ENCODE data around the gene GTPBP3.

The GTPBP3 gene

DNA sequence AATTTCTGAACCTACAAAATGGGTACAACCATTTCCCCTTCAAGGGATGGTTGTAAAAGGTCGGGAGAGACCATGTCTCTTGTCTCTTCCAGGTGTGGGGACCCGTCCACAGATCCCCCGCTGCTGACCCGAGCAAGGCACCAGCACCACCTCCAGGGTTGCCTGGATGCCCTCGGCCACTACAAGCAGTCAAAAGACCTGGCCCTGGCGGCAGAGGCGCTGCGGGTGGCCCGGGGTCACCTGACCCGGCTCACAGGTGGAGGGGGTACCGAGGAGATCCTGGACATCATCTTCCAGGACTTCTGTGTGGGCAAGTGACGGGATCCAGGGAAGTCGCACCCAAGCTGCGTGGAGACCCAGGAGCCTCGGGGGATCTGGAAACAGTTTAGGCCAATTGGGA, 4.0 kb downstream of the GTPBP3 start:
- Histone ChIP-seq H3K4me3 (ENCODE audit: low read depth in 1 of 2, low read length in 2 of 2) (no peak overlapping the region), H3K27ac (ENCODE audit: low read depth, low read length) (no peak overlapping the region), H3K36me3 (ENCODE audit: insufficient read depth, low read length) (no peaks in the 10 kb centered on the region), H3K9ac (ENCODE audit: low read length) (no peak overlapping the region), H3K4me1 (ENCODE audit: insufficient read depth, low read length) (peaks cover 8% of the 10 kb centered on the region), H3K27me3 (ENCODE audit: control insufficient read depth in 1 of 2, insufficient read depth in 2 of 2, low read length in 2 of 2) (no peaks in the 10 kb centered on the region), H3K9me3 (ENCODE audit: low read length) (no peaks in the 10 kb centered on the region)

DNA sequence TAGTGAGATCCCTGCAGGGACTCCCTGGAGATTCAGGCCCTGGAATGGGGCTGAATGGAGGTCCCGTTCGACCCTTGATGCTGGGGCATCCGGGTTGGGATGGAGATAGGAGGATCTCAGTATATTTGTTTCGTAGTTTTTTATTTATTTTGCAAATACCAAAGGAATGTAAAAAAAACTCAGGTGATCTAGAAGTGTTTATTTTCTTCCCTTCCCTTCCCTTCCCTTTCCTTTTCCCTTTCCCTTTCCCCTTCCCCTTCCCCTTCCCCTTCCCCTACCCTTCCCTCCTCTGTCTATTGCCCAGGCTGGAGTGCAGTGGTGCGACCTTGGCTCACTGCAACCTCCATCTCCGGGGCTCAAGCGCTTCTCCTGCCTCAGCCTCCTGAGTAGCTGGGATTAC, 4.5 kb downstream of the GTPBP3 start:
- no peaks in the 10 kb centered on the region for H3K36me3 ChIP-seq (ENCODE audit: insufficient read depth, low read length)
- H3K27me3 ChIP-seq (ENCODE audit: control insufficient read depth in 1 of 2, insufficient read depth in 2 of 2, low read length in 2 of 2): no peaks in the 10 kb centered on the region
- H3K9me3 ChIP-seq (ENCODE audit: low read length): no peaks in the 10 kb centered on the region
- no peak overlapping the region for H3K27ac ChIP-seq (ENCODE audit: low read depth, low read length)
- H3K9ac ChIP-seq (ENCODE audit: low read length): no peak overlapping the region
- H3K4me3 ChIP-seq (ENCODE audit: low read depth in 1 of 2, low read length in 2 of 2): no peak overlapping the region
- H3K4me1 ChIP-seq (ENCODE audit: insufficient read depth, low read length): peaks cover 8% of the 10 kb centered on the region

DNA sequence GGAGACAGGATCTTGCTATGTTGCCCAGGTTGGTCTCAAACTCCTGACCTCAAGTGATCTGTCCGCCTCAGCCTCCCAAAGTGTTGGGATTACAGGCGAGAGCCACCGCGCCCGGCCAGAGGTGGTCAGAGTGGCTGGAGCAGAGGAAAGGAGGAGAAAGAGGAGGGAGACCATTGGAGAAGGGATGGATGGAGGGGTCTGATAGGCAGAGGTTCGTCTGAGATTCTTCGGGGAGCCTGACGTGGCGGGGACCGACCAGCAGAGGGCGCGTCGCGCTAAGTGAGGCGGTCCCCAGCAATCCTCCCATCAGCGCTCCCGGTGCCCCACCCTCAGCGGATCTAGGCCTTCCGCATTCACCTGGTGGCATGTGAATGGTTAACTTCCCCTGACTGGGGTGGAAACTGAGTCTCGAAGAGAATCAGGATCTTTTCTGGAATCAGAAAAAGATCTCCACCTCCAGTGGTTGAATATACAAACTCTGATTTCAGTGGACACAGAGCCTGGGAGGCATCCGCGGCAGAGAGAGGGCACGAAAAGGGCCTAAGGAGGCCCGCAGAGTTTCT, 8.8 kb downstream of the GTPBP3 start:
- Histone ChIP-seq H3K27ac (ENCODE audit: low read depth, low read length) (no peak overlapping the region), H3K4me3 (ENCODE audit: low read depth in 1 of 2, low read length in 2 of 2) (no peak overlapping the region), H3K36me3 (ENCODE audit: insufficient read depth, low read length) (no peaks in the 10 kb centered on the region), H3K27me3 (ENCODE audit: control insufficient read depth in 1 of 2, insufficient read depth in 2 of 2, low read length in 2 of 2) (peaks cover 5 to 10% of the 10 kb centered on the region in 2 donors), H3K9me3 (ENCODE audit: low read length) (no peaks in the 10 kb centered on the region), H3K9ac (ENCODE audit: low read length) (no peak overlapping the region), H3K4me1 (ENCODE audit: insufficient read depth, low read length) (no peaks in the 10 kb centered on the region)

DNA sequence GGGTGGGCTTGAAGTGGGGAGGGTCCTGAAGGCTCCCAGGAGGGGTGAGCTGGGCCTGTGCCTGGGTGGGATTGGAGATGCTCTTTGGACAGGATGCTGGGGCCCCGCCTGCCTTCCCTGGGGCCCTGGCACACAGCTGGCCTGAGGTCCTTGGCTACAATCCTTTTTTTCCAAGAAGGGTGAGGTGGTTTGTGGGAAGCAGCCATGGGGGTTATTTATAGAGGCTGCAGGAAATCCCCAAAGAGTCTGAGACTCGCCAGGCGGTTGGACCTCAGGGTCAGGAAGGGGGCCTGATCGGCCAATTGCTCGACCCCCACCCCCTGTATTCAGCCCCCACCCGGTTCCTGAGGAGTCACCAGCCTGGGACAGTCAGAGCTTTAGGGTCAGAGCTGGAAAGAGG, 10.0 kb downstream of the GTPBP3 start:
- Histone ChIP-seq H3K27ac (ENCODE audit: low read depth, low read length) (no peak overlapping the region), H3K9me3 (ENCODE audit: low read length) (no peaks in the 10 kb centered on the region), H3K9ac (ENCODE audit: low read length) (no peak overlapping the region), H3K36me3 (ENCODE audit: insufficient read depth, low read length) (no peaks in the 10 kb centered on the region), H3K4me1 (ENCODE audit: insufficient read depth, low read length) (no peaks in the 10 kb centered on the region), H3K27me3 (ENCODE audit: control insufficient read depth in 1 of 2, insufficient read depth in 2 of 2, low read length in 2 of 2) (peaks cover 5 to 11% of the 10 kb centered on the region in 2 donors), H3K4me3 (ENCODE audit: low read depth in 1 of 2, low read length in 2 of 2) (no peak overlapping the region)

DNA sequence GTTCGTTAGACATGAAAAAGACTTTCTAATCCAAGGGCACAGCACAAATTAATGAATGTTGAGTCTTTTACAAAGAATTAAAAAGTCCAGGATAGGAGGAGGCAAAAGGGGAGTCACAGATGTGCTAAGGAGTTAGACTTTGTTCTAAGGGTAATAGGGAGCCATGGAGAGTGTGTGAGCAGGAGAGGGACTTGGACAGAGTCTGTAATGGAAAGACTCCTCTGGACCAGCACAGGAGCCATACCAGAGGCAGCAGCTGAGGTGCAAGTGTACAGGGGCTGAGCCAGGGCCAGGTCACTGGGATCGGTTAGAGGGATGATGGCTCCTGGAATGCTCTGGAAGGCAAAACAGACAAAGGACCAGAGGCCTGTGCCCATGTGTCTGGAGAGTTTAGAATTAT, 10.5 kb downstream of the GTPBP3 start:
- Histone ChIP-seq H3K9ac (ENCODE audit: low read length) (no peak overlapping the region), H3K4me1 (ENCODE audit: insufficient read depth, low read length) (no peaks in the 10 kb centered on the region), H3K9me3 (ENCODE audit: low read length) (no peaks in the 10 kb centered on the region), H3K4me3 (ENCODE audit: low read depth in 1 of 2, low read length in 2 of 2) (no peak overlapping the region), H3K27me3 (ENCODE audit: control insufficient read depth in 1 of 2, insufficient read depth in 2 of 2, low read length in 2 of 2) (peaks cover 5 to 11% of the 10 kb centered on the region in 2 donors), H3K27ac (ENCODE audit: low read depth, low read length) (no peak overlapping the region), H3K36me3 (ENCODE audit: insufficient read depth, low read length) (no peaks in the 10 kb centered on the region)

DNA sequence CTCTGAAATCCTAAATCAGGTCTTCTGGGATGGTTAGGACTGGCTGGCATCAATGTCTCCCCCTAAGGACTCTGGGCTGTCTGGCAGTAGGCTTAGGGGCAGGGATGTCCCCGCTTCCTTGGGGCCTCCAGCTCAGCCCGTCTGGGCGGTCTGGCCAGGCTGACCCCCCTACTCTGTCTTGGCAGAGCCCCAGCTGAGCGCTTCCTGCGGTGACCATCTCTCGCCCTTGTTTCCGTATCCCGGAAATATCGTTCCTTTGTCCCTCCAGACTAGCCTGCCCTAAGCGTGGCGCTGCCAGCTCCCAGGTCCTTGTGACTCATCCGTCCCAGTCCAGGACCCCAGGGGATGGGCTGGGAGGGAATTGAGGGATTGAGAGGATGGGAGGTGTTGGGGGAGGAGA, 11.3 kb downstream of the GTPBP3 start:
- Histone ChIP-seq H3K9ac (ENCODE audit: low read length) (no peak overlapping the region), H3K27ac (ENCODE audit: low read depth, low read length) (no peak overlapping the region), H3K9me3 (ENCODE audit: low read length) (no peaks in the 10 kb centered on the region), H3K4me3 (ENCODE audit: low read depth in 1 of 2, low read length in 2 of 2) (no peak overlapping the region), H3K4me1 (ENCODE audit: insufficient read depth, low read length) (no peaks in the 10 kb centered on the region), H3K36me3 (ENCODE audit: insufficient read depth, low read length) (no peaks in the 10 kb centered on the region), H3K27me3 (ENCODE audit: control insufficient read depth in 1 of 2, insufficient read depth in 2 of 2, low read length in 2 of 2) (peaks cover 5 to 11% of the 10 kb centered on the region in 2 donors)

DNA sequence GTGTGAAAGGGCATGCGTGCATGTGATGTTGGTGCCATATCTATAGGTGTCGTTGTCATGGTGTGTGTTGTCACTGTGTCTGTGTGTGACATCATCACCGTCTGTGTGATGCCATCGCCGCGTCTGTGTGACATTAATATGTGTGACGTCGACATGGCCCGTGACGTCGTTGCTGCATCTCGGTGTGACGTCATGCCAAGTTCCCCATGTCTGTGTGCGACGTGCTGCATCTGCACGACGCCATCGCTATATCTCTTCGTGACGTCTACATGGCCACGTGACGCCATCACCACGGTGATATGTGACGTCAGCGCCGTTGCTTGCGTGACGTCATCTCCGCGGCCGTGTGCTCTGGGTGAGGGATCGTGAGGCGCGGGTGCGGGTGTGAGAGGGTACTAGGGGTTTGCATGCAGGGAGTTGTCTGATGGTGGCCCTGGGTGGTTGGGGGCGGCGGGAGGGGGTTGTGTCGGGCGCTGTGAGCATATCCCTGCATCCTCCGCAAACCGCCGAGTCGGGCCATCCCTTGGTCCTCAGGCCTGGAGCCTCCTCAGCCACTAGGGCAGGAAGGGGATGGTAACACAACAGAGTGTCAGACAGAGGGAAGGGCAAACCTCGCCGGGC, 14.6 kb downstream of the GTPBP3 start:
- peaks cover 5 to 11% of the 10 kb centered on the region in 2 donors for H3K27me3 ChIP-seq (ENCODE audit: control insufficient read depth in 1 of 2, insufficient read depth in 2 of 2, low read length in 2 of 2)
- no peaks in the 10 kb centered on the region for H3K4me1 ChIP-seq (ENCODE audit: insufficient read depth, low read length)
- H3K9me3 ChIP-seq (ENCODE audit: low read length): no peaks in the 10 kb centered on the region
- no peak overlapping the region for H3K27ac ChIP-seq (ENCODE audit: low read depth, low read length)
- H3K36me3 ChIP-seq (ENCODE audit: insufficient read depth, low read length): no peaks in the 10 kb centered on the region
- H3K9ac ChIP-seq (ENCODE audit: low read length): no peak overlapping the region
- H3K4me3 ChIP-seq (ENCODE audit: low read depth in 1 of 2, low read length in 2 of 2): no peak overlapping the region

DNA sequence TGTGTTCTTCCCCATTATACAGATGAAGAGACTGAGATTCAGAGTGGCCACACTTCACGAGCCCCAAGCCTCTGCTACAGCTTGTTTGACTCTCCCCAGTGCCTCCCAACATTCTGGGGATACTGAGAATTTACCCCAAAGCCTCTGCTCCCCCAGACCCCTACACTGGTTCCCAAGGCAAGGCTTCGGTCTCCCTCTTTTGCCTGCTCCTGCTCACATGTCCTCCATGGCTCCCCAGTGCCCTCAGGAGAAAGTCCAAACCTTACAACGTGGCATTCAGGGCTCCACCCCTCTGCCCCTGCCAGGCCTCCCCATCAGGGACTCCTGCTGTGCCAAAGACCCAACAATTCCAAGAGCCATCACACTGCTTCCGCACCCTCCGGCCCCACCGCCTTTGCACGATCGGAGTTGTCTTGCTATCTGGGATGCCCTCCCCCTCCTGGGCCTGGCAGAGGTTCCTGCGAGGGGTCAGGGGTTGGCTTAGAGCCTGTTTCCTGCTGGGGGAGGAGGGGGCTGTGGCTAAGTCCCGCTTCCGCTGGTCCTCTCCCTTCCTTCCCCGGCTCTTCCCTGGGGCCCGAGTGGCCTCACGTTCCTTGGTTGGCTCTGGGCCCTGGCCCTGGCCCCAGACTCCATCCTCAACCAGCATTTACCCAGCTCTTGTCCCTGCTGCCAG, 15.4 kb downstream of the GTPBP3 start:
- no peaks in the 10 kb centered on the region for H3K9me3 ChIP-seq (ENCODE audit: low read length)
- H3K4me1 ChIP-seq (ENCODE audit: insufficient read depth, low read length): no peaks in the 10 kb centered on the region
- no peak overlapping the region for H3K4me3 ChIP-seq (ENCODE audit: low read depth in 1 of 2, low read length in 2 of 2)
- H3K36me3 ChIP-seq (ENCODE audit: insufficient read depth, low read length): no peaks in the 10 kb centered on the region
- H3K27me3 ChIP-seq (ENCODE audit: control insufficient read depth in 1 of 2, insufficient read depth in 2 of 2, low read length in 2 of 2): peaks cover 5 to 11% of the 10 kb centered on the region in 2 donors
- no peak overlapping the region for H3K9ac ChIP-seq (ENCODE audit: low read length)
- no peak overlapping the region for H3K27ac ChIP-seq (ENCODE audit: low read depth, low read length)

DNA sequence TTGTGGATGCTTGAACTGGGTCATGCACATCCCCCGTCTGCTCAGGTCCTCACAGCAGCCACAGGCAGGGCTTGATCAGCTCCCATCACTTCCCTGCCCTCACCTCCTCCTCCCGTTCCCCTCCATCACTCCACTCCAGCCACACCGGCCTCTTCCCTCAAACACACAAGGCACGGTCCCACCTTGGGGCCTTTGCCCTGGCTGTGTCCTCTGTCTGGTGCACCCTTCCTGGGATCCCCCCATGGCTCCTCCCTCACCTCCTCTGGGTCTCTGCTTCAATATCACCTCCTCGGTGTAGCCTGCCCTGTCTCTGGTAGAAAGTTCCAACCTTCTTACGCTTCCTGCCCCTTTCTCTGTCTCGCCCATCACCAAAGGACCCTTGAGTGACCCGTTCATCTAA, 16.0 kb downstream of the GTPBP3 start:
- no peaks in the 10 kb centered on the region for H3K36me3 ChIP-seq (ENCODE audit: insufficient read depth, low read length)
- no peak overlapping the region for H3K4me3 ChIP-seq (ENCODE audit: low read depth in 1 of 2, low read length in 2 of 2)
- peaks cover 5 to 7% of the 10 kb centered on the region in 2 donors for H3K27me3 ChIP-seq (ENCODE audit: control insufficient read depth in 1 of 2, insufficient read depth in 2 of 2, low read length in 2 of 2)
- no peaks in the 10 kb centered on the region for H3K4me1 ChIP-seq (ENCODE audit: insufficient read depth, low read length)
- no peak overlapping the region for H3K9ac ChIP-seq (ENCODE audit: low read length)
- no peak overlapping the region for H3K27ac ChIP-seq (ENCODE audit: low read depth, low read length)
- H3K9me3 ChIP-seq (ENCODE audit: low read length): no peaks in the 10 kb centered on the region

DNA sequence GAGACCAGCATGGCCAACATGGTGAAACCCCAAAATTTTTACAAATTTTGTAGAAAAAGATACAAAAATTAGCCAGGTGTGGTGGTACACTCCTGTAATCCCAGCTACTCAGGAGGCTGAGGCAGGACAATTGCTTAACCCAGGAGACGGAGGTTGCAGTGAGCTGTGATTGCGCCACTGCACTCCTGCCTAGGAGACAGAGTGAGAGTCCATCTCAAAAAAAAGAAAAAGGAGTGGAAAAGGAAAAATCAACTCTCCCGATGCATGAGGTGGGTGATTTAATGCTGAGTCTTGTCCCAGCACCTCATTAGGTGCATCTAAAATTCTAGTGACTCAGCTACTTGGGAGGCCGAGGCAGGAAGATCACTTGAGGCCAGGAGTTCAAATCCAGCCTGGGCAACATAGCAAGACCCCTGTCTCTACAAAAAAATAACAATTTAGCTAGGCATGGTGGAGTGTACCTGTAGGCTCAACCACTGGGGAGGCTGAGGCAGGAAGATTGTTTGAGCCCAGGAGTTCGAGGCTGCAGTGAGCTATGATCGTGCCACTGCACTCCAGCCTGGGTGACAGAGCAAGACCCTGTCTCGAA, 19.8 kb downstream of the GTPBP3 start:
- Histone ChIP-seq H3K4me1 (ENCODE audit: insufficient read depth, low read length) (no peaks in the 10 kb centered on the region), H3K36me3 (ENCODE audit: insufficient read depth, low read length) (no peaks in the 10 kb centered on the region), H3K27ac (ENCODE audit: low read depth, low read length) (no peak overlapping the region), H3K4me3 (ENCODE audit: low read depth in 1 of 2, low read length in 2 of 2) (no peak overlapping the region), H3K27me3 (ENCODE audit: control insufficient read depth in 1 of 2, insufficient read depth in 2 of 2, low read length in 2 of 2) (no peaks in the 10 kb centered on the region), H3K9ac (ENCODE audit: low read length) (no peak overlapping the region), H3K9me3 (ENCODE audit: low read length) (no peaks in the 10 kb centered on the region)

DNA sequence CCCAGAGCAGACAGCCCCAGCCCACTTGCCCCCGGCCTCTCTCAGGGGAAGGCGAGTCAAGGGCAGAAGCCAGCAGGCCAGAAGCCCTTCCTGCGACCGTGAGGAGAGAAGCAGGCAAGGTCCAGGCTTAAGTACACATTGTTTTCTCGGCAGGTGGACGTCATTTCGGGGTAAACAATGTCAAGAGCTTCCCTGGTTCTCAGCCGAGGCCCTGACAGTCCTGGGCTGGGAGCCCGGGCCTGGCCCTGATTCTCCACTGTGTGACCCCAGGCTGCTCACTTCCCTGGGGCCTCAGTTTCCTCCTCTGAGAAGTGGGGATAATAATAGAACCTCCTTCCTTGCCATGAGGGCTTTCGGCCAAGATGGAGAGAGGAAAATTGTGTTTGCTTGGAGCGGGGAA, 20.4 kb downstream of the GTPBP3 start:
- no peaks in the 10 kb centered on the region for H3K9me3 ChIP-seq (ENCODE audit: low read length)
- H3K27ac ChIP-seq (ENCODE audit: low read depth, low read length): no peak overlapping the region
- no peaks in the 10 kb centered on the region for H3K4me1 ChIP-seq (ENCODE audit: insufficient read depth, low read length)
- no peaks in the 10 kb centered on the region for H3K27me3 ChIP-seq (ENCODE audit: control insufficient read depth in 1 of 2, insufficient read depth in 2 of 2, low read length in 2 of 2)
- H3K4me3 ChIP-seq (ENCODE audit: low read depth in 1 of 2, low read length in 2 of 2): no peak overlapping the region
- no peaks in the 10 kb centered on the region for H3K36me3 ChIP-seq (ENCODE audit: insufficient read depth, low read length)
- no peak overlapping the region for H3K9ac ChIP-seq (ENCODE audit: low read length)

All from muscle layer of colon (tissue), 2 donors.